ENCODE results near the gene GIPC2. TPM values are rescaled to one million over a fixed set of nuclear protein-coding genes. Genes with fewer than 3 reads are reported as not detected.
"Not testable (repeated sequence)": the region's sequence is repeated elsewhere in the genome, so short reads cannot be mapped to it uniquely, and the experiment has no call there.

The GIPC2 gene
- polyA plus RNA-seq, 1 donor (not counting 4 experiments of a cell fraction or from before 2014, with no cell fraction given), result 0.28 TPM

DNA sequence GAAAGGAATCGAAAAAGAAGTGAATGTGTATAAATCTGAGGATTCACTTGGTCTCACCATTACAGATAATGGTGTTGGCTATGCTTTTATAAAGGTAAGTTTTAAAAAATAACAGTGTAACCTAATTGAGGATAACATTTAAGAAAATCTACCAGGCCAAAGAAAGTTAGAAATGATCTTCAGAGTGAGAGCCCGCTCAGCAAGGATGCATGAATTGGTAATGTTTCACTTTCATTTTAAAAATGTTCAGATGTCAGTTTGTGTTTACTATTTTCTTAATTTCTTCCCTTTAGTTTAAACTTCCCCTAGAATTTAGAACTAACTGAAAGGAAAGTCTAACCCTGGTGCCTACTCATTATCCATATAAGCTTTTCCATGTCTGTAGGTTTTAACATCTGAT is 35.0 kb downstream of the GIPC2 start:
- FAIRE-seq (no peak), DNase-seq (ENCODE audit: low read depth, low spot score) (no peak)
- no peak for TF ChIP-seq EZH2 (IDR thresholded peaks at IDR 0.05; ENCODE audit: low read length)
- TF ChIP-seq, protein P1, sequence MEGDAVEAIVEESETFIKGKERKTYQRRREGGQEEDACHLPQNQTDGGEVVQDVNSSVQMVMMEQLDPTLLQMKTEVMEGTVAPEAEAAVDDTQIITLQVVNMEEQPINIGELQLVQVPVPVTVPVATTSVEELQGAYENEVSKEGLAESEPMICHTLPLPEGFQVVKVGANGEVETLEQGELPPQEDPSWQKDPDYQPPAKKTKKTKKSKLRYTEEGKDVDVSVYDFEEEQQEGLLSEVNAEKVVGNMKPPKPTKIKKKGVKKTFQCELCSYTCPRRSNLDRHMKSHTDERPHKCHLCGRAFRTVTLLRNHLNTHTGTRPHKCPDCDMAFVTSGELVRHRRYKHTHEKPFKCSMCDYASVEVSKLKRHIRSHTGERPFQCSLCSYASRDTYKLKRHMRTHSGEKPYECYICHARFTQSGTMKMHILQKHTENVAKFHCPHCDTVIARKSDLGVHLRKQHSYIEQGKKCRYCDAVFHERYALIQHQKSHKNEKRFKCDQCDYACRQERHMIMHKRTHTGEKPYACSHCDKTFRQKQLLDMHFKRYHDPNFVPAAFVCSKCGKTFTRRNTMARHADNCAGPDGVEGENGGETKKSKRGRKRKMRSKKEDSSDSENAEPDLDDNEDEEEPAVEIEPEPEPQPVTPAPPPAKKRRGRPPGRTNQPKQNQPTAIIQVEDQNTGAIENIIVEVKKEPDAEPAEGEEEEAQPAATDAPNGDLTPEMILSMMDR (optimal IDR thresholded peaks at IDR 0.05 in 1 of 3, IDR thresholded peaks at IDR 0.05 in 1 of 3, conservative IDR thresholded peaks at IDR 0.05 in 1 of 3; ENCODE audit: extremely low read depth in 1 of 3, insufficient read depth in 2 of 3, low read length in 3 of 3), result no peak
- Histone ChIP-seq H3K79me2 (ENCODE audit: control insufficient read depth, insufficient read depth, low read length) (no peaks in the 10 kb centered on the region), H3K9ac (ENCODE audit: control insufficient read depth, extremely low read depth, insufficient read depth, low read length) (no peak overlapping the region), H4K20me1 (ENCODE audit: control insufficient read depth, extremely low read depth, insufficient read depth, low read length) (no peaks in the 10 kb centered on the region), H3K4me2 (ENCODE audit: control insufficient read depth, extremely low read depth, insufficient read depth, low read depth, low read length) (no peak overlapping the region), H3K4me3 (ENCODE audit: control insufficient read depth in 2 of 3, extremely low read depth in 1 of 3, insufficient read depth in 2 of 3, low read depth in 1 of 3, low read length in 3 of 3) (no peak overlapping the region), H3K27me3 (ENCODE audit: control insufficient read depth, extremely low read depth, insufficient read depth, low read length) (no peaks in the 10 kb centered on the region), H3K9me3 (ENCODE audit: control insufficient read depth, low read depth, low read length) (no peaks in the 10 kb centered on the region), H3K27ac (ENCODE audit: control insufficient read depth, insufficient read depth, low read length) (no peak overlapping the region), H3K4me1 (ENCODE audit: control insufficient read depth, extremely low read depth, insufficient read depth, low read length) (no peaks in the 10 kb centered on the region), H3K36me3 (ENCODE audit: control insufficient read depth in 2 of 2, extremely low read depth in 1 of 2, insufficient read depth in 2 of 2, low read length in 2 of 2) (no peaks in the 10 kb centered on the region), H2AFZ (ENCODE audit: control insufficient read depth, low read length) (peak overlapping the region; percentile 30), H3K9me1 (ENCODE audit: control insufficient read depth, extremely low read depth, insufficient read depth, low read length) (no peaks in the 10 kb centered on the region)
- dilution Hi-C loops (cut with MboI; ENCODE audit: extremely low pct_ligation_motif_present, low sequenced_read_pairs), result no loop called here

DNA sequence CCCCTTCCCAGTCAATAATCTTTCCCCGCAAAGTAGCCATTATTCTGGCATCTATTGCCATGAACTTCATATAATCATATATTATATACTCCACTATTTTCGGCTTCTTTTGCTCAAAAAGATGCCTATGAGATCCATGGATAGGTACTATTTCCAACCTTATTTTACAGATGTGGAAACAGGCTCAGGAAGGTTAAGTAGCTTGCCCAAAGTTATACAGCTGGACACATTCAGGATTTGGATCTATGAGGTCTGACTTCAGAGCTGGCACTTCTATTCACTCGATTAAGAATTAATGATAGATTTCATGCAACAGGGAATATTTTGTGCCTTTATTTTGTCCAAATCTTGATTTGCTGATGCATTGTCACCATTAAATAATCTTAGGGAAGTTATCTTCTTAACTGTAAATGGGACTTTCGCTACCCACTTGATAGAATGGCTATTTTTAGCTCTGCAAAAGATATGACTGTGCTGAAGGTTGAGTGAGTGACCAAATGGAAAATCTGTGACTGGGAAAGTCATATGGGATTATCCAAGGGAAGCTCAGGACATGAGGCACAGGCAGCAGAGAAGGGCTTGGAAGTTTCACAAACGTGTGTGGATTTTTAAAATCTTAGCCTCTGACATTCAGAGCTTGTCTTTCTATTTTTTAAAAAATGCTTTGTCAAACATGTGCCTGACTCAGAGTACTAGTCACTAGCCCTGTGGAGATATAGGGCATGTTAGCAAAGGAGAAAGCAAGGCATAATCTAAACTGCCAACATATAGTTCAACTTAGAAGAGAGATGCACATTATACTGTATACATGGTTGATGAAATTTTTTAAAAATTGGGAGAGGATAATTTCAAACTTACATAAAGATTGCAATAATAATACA is 36.5 kb downstream of the GIPC2 start:
- FAIRE-seq (peak; percentile 5), DNase-seq (ENCODE audit: low read depth, low spot score) (no peak)
- no peak overlapping the region for H3K9ac ChIP-seq (ENCODE audit: control insufficient read depth, extremely low read depth, insufficient read depth, low read length)
- no peak overlapping the region for H3K4me3 ChIP-seq (ENCODE audit: control insufficient read depth in 2 of 3, extremely low read depth in 1 of 3, insufficient read depth in 2 of 3, low read depth in 1 of 3, low read length in 3 of 3)
- H3K9me1 ChIP-seq (ENCODE audit: control insufficient read depth, extremely low read depth, insufficient read depth, low read length), result no peaks in the 10 kb centered on the region
- dilution Hi-C loops (cut with MboI; ENCODE audit: extremely low pct_ligation_motif_present, low sequenced_read_pairs), result no loop called here
- H3K27me3 ChIP-seq (ENCODE audit: control insufficient read depth, extremely low read depth, insufficient read depth, low read length), result no peaks in the 10 kb centered on the region
- no peaks in the 10 kb centered on the region for H3K4me1 ChIP-seq (ENCODE audit: control insufficient read depth, extremely low read depth, insufficient read depth, low read length)
- no peak for TF ChIP-seq EZH2 (IDR thresholded peaks at IDR 0.05; ENCODE audit: low read length)
- TF ChIP-seq, protein P1 (optimal IDR thresholded peaks at IDR 0.05 in 1 of 3, IDR thresholded peaks at IDR 0.05 in 1 of 3, conservative IDR thresholded peaks at IDR 0.05 in 1 of 3; ENCODE audit: extremely low read depth in 1 of 3, insufficient read depth in 2 of 3, low read length in 3 of 3), result no peak
- H3K9me3 ChIP-seq (ENCODE audit: control insufficient read depth, low read depth, low read length), result no peaks in the 10 kb centered on the region
- H3K36me3 ChIP-seq (ENCODE audit: control insufficient read depth in 2 of 2, extremely low read depth in 1 of 2, insufficient read depth in 2 of 2, low read length in 2 of 2), result no peaks in the 10 kb centered on the region
- no peak overlapping the region for H2AFZ ChIP-seq (ENCODE audit: control insufficient read depth, low read length)
- no peaks in the 10 kb centered on the region for H3K79me2 ChIP-seq (ENCODE audit: control insufficient read depth, insufficient read depth, low read length)
- H3K4me2 ChIP-seq (ENCODE audit: control insufficient read depth, extremely low read depth, insufficient read depth, low read depth, low read length), result no peak overlapping the region
- no peaks in the 10 kb centered on the region for H4K20me1 ChIP-seq (ENCODE audit: control insufficient read depth, extremely low read depth, insufficient read depth, low read length)
- no peak overlapping the region for H3K27ac ChIP-seq (ENCODE audit: control insufficient read depth, insufficient read depth, low read length)

DNA sequence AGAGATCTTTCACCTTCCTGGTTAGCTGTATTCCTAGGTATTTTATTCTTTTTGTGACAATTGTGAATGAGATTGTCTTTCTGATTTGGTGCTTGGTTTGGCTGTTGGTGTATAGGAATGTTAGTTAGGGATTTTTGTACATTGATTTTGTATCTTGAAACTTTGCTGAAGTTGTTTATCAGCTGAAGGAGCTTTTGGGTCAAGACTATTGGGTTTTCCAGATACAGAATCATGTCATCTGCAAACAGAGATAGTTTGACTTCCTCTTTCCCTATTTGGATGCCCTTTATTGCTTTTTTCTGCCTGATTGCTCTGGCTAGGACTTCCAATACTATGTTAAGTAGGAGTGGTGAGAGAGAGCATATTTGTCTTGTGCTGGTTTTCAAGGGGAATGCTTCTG is 38.9 kb downstream of the GIPC2 start:
- H3K9ac ChIP-seq (ENCODE audit: control insufficient read depth, extremely low read depth, insufficient read depth, low read length); dilution Hi-C loops (cut with MboI; ENCODE audit: extremely low pct_ligation_motif_present, low sequenced_read_pairs); H3K27me3 ChIP-seq (ENCODE audit: control insufficient read depth, extremely low read depth, insufficient read depth, low read length); H3K4me1 ChIP-seq (ENCODE audit: control insufficient read depth, extremely low read depth, insufficient read depth, low read length); H3K9me3 ChIP-seq (ENCODE audit: control insufficient read depth, low read depth, low read length); H3K4me2 ChIP-seq (ENCODE audit: control insufficient read depth, extremely low read depth, insufficient read depth, low read depth, low read length); H3K9me1 ChIP-seq (ENCODE audit: control insufficient read depth, extremely low read depth, insufficient read depth, low read length); H2AFZ ChIP-seq (ENCODE audit: control insufficient read depth, low read length); H3K4me3 ChIP-seq (ENCODE audit: control insufficient read depth in 2 of 3, extremely low read depth in 1 of 3, insufficient read depth in 2 of 3, low read depth in 1 of 3, low read length in 3 of 3); H3K27ac ChIP-seq (ENCODE audit: control insufficient read depth, insufficient read depth, low read length); H3K36me3 ChIP-seq (ENCODE audit: control insufficient read depth in 2 of 2, extremely low read depth in 1 of 2, insufficient read depth in 2 of 2, low read length in 2 of 2); DNase-seq (ENCODE audit: low read depth, low spot score); H4K20me1 ChIP-seq (ENCODE audit: control insufficient read depth, extremely low read depth, insufficient read depth, low read length); FAIRE-seq; H3K79me2 ChIP-seq (ENCODE audit: control insufficient read depth, insufficient read depth, low read length): not testable (repeated sequence)

Measured in keratinocyte (primary cell).